Posterior cingulate gyrus (tissue), 11 donors: Measurements from ENCODE around the gene FABP6.
A peak's percentile ranks its signal among the peaks of the same experiment; 100 is the strongest.
"Not testable (repeated sequence)": the region's sequence is repeated elsewhere in the genome, so short reads cannot be mapped to it uniquely, and the experiment has no call there.

ENCODE experiments used
- DNase-seq, 10 donors: peaks; one replicate each; pipeline versions ENCODE4 v3.0.0 to v3.0.0-alpha.2; 2020 to 2021; ENCODE audit warnings: mixed read lengths in 3 of 10
- intact Hi-C: fragments of 100-400 bp; cut with DNase I; formaldehyde crosslinking; loops from one replicate; pipeline ENCODE4 v1.15.1; 2023

FABP6 gene, protein sequence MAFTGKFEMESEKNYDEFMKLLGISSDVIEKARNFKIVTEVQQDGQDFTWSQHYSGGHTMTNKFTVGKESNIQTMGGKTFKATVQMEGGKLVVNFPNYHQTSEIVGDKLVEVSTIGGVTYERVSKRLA

DNA sequence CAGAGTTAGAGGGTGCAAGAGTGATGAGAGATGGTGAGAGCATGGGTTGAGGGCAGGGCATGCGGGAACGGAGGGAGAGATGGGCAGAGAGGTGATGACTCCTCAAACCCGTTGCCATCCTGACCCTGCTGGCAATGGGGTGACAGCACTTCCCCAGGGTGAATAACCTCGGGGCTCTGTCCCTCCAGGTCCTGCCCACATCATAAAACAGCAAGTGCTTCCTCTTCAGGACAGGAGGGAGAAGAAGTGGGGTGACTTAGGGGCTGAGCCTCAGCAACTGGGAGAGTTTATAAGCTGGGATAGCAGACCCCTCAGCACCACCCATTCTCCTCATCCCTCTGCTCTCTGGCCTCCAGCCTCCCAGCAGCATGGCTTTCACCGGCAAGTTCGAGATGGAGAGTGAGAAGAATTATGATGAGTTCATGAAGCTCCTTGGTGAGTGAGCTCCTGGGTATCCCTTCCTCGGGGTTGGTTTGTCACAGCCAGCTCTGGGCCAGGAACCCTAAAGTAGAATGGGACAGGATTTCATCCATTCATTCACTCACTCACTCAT, at the start of gene FABP6:
Gene FABP6 (plus strand): TSS at position 317 of the 553 bp plus-strand sequence. CDS start 52 bp downstream, at position 369.
- intact Hi-C loops, result no loop called here

DNA sequence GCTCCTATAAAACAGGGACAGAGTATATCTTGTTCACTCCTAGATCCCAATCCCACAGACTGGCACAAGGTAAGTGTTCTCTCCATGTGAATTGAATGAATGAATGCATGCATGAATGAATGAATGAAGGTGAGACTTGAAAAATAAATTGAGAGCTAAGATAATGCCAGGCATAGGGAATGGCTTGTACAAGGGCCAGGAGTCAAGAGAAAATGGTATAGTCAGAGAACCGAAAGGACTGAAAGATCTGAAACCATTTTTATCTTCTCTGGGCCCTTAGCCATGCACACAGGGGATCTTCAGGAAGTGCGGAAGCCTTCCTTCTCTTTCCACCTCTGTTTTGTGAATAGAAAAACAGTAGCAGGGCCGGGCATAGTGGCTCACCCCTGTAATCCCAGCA, 48.4 kb upstream of the FABP6 start:
- DNase-seq, result no peak
- intact Hi-C loops, result no loop called here

More for the DNA sequence above, at the start of gene FABP6:
- no peak for DNase-seq

DNA sequence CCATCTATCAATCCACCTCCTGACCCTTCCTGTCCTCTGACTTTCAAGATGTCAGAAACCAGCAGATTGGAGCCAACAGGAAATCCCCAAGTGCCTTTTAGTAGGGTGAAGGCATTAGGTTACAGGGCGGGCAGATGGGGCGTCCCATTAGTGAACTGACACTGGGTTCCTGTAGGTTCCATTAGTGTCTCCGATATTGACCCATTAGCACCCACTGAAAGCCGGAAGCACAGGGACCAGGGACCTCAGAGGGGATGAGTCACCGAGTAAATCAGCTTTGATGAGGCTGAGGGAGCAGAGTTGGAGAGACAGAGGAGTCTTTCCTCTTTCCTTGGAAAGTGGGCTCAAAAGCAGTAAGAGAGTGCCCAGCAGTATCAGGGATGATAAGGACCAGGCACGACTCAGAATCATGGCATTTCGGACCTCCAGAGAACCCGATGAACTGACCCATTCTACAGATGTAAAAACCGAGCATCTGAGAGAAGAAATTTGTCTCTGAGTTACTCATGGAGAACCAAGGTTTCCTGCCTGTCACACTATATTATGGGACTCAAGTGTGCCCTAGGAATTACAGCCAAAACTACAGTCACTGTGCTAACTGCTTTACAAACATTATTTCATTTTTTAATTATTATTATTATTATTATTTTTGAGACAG, 47.2 kb upstream of the FABP6 start:
- no peak for DNase-seq
- intact Hi-C loops, result no loop called here

DNA sequence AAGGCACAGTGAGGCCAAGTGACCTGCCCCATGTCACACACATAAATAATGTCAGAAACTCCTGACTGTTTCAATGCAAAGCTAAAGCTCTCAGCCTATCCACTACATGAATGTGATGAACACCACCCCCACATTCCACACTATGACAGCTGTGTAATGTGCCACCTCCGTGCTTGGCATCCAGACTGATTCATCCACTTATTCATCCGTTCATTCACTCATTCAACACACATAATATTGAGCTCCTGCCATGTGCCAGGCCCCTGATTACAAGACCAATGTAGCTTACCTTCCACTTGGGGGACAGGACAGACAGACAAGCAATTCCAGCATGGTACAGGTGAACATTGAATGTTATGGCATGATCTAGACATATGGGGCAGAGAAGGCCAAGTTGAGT, 46.2 kb upstream of the FABP6 start:
- intact Hi-C loops, result no loop called here
- DNase-seq, result peak in 5 of 10 donors; percentile 26 to 86 (median 38)

DNA sequence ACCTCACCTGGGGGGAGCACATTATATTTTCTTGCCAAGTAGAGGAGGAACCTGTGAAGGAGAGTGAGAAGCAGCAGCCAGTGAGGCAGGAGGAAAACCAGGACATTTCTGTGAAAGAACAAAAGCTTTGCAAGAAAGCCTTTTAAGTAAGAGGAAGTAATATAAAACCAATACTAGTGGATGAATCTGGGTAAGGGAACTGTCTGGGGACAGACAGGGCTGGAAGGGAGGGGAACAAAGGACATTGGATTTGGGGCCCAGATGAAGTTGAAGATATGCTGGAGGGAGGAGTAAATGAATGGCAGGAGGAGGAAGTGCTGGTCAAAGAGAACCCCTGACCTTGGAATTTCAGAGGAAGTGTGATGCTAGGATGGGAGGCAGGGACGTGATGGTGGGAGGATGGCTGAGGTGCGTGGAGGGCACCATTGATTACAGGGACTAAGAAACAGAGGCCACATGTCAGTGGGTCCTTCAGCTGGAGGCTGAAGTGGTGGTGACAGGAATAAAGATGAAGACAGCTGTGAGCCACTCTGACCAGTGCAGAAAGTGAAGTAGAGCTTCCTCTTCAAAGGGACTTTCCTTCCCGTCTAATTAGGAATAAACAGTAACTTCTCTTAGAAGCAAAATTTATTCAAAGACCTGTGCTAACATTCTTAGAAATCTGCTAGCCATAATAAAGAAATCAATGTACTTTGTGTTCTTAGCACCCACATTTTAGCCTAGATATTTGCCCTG, 43.5 kb upstream of the FABP6 start:
- intact Hi-C loops, result no loop called here
- no peak for DNase-seq

DNA sequence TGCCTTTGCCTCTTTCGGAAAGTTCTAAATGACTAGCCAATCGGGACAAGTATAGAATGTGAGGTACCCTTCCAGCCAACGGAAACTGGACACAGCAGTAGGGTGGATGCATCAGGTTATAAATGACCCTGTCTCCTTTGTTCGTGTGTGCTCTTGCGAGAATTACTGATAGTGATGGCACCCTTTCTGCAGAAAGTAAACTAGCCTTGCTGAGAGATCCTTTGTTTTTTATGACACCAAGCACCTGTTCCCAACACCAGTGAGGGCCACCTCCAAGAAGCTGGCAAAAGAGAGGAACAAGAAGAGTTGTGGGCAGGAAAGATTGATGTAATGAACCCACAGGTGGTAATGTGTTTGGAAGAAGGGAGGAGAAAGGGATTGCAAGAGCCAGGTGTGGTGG, 42.8 kb upstream of the FABP6 start:
- no peak for DNase-seq
- intact Hi-C loops, result no loop called here

DNA sequence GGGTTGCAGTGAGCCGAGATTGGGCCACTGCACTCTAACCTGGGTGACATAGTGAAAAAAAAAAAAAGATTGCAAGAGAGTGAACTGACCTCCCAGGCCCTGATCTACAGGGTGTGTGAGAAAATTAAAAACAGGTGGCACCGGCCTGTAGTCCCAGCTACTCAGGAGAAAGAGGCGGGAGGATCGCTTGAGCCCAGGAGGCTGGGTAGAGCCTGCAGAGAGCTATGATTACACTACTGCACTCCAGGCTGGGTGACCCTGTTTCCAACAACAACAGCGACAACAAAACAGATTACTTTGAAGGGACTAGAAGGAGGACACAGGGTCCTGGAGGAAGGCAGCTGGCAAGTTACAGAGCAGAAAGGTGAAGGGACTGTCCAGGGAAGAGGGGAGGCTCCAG, 42.2 kb upstream of the FABP6 start:
- DNase-seq, result no peak
- intact Hi-C loops, result no loop called here

DNA sequence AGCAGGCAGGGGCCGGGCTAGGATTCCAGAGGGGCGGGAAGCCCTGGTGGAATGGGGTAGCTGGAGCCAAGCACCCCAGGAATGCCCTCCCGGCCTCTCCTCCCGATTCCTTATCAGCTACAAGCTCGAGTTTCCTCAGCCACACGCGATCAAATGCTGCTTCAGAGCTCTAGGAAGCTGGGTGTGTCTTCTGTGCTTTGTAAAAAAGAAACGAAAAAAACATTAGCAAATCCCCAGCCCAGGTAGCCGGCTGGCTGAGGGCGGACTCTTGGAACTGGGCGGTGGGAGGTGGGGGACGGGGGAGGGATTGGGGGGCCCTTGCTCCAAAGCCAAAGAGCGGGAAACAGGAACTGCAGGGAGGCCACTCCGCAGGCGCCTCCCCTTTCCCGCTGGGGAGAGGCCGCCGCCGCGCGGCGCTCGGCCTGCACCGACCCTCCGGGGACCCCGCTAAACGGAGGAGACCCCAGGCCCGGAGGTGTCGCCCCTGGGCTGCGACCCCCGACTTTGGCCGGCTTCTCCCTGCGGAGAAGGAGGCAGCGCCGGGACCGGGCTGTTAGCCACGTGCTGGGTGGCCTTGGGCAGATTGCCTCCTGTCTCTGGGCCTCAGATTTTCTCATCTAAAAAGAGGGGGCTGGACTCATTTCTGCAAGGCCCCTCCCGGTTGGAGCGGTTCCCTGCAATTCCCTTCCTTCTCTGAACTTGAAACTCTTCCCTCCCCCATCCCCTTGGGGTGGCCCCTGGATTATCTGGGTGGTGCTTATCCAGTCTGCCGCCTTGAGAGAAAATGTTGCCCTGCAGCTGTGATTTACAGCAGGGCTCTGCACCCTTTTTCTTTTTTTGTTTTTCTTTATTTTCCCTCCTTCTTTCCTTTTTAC, 40.9 kb upstream of the FABP6 start:
- DNase-seq, result peak in 1 of 10 donors; percentile 15
- intact Hi-C loops, result no loop called here

DNA sequence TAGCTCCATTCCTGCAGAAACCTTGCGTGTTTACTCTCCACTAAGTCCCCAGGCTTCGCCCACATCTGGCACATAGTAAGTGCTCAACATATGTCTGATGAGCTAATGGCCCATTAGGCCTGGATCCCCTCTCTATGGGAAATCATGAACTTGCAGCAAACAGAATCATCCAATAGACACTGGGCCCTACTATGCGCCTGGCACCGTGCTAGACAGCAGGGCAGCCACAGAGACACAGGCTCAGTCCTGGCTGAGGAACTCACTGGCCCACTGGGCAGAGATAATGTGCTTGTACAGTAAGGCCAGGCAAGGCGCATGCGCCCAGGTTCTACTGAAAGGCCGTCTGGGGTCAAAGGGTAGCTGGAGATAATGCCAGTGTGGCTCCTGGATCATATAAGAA, 36.9 kb upstream of the FABP6 start:
- intact Hi-C loops, result no loop called here
- no peak for DNase-seq

DNA sequence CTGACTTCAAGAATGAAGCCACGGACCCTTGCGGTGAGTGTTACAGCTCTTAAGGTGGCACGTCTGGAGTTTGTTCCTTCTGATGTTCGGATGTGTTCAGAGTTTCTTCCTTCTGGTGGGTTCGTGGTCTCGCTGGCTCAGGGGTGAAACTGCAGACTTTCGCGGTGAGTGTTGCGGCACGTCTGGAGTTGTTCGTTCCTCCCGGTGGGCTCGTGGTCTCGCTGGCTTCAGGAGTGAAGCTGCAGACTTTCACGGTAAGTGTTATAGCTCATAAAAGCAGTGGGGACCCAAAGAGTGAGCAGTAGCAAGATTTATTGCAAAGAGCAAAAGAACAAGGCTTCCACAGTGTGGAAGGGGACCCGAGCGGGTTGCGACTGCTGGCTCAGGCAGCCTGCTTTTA, 36.2 kb upstream of the FABP6 start:
- intact Hi-C loops, result not testable (repeated sequence)
- DNase-seq, result peak in 1 of 10 donors; percentile 45

DNA sequence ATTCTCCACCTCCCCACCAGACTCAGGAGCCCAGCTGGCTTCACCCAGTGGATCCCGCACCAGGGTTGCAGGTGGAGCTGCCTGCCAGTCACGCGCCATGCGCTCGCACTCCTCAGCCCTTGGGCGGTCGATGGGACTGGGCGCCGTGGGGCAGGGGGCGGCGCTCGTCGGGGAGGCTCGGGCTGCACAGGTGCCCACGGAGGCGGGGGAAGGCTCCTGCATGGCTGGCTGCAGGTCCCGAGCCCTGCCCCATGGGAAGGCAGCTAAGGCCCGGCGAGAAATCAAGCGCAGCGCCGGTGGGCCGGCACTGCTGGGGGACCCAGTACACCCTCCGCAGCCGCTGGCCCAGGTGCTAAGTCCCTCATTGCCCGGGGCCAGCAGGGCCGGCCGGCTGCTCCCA, 35.5 kb upstream of the FABP6 start:
- peak in 1 of 10 donors; percentile 61 for DNase-seq
- intact Hi-C loops, result not testable (repeated sequence)

DNA sequence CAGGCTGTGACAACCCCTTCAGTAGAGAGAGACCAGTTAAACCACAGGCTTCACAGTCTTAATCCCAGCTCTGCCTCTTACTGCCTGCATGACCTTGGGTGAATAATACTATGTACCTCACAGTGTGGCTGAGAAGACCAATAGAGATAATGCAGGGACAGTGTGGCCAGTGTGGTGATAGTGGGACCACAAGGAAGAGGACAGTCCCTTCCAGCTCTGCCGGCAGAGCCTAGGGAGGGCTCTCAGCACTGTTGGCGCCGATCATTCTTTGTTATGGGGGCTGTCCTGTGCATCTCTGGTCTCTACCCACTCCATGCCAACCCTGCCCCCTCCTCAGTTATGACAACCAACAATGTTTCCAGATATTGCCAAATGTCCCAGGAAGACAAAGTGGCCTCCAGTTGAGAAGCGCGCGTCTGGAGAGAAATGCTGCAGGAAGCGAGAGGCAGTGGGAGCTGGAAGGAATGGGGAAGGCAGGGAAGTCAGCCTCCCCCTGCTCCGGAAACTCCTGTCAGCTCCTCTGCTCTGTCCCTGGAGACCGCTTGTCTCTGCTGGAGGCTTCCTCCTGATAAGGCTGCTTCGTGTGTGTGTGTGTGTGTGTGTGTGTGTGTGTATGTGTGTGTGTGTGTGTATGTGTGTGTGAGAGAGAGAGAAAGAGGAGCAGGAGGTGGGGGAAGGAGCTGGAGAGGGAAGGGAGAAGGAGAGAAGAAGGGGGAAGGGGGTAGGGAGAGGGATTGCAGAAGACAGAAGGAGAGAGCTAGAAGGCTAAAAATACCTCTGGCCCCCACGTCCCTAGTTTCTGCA, 31.8 kb upstream of the FABP6 start:
- intact Hi-C loops, result loop anchor here (5.0 kb wide), 2 partner anchors 175 to 195 kb away; no protein-coding TSS in a partner anchor

DNA sequence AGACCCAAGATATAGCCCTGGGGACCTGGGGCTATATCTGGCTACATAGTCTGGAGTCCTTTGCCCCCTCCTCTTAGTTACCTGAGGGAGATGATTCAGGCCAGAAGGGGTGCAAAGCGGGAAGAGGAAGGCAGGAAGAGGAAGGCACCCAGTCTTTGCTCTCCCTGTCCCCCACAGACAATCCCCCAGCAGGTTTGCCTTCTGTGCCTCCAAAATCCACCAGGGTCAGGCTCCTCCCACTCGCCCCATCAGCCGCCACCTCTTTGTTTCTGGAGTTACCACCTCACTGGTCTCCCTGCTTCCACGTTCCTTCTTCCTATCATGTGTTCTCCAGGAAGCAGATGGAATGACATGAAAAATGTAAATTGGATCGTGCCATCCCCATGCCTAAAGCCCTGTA, 31.2 kb upstream of the FABP6 start:
- peak in 1 of 10 donors; percentile 18 for DNase-seq
- intact Hi-C loops, result loop anchor here (5.0 kb wide), 2 partner anchors 176 to 194 kb away; no protein-coding TSS in a partner anchor

More for the DNA sequence above, 31.8 kb upstream of the FABP6 start:
- DNase-seq, result peak in 1 of 10 donors; percentile 20

DNA sequence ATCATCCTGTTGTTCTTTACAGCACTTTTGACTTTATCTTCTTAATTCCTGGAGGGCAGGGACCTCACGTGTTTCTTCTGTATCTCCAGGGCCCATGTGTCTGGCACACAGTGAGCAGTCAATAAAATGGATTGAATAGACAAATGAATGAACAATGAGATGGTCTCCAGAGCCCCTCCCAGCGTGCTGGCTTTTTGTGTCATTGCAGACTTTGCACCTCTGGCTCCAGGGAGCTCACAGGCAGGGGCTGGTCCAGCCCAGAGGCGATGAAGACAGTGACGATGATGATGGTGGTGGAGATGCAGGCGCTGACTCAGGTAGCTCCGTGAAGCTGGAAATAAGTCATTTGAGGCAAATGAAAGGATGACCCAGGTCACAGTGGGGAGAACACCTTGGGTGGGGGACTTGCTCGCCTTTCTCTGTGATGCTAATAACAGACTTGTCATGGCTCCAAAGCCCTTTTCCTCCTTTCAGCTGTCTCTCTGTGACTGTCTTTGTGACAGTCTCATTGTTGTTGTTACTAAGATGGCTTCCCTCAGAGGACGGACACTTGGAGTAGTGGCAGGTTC, 30.4 kb upstream of the FABP6 start:
- DNase-seq, result peak in 1 of 10 donors; percentile 11
- intact Hi-C loops, result loop anchor here (1.0 to 5.0 kb wide), 3 partner anchors 146 to 193 kb away; no protein-coding TSS in a partner anchor

DNA sequence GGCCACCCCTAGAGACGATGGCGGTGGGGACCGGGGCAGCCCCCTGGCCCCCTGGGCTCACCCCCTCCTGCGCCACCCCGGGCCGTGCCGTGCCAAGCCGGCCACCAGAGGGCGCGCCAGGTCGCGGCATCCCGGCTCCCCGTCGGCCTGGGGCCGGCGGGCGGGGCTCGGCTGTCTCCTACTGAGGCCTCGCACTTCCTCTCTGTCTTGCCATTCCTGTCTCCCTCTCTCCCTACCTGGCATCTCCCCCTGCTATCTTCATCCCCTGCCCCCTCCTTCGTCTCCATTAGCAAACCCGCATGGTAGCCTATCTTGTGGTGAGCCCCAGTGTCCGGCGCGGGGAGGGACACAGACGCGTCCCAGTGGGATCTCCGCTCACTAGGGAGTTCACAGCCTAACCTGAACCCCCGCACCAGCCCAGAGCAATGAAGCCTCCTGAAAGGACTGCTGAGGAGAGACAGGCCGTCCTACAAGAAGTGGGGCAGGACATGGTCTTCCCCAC, 29.8 kb upstream of the FABP6 start:
- DNase-seq, result peak; percentile 34 to 97 (median 72)
- intact Hi-C loops, result loop anchor here (1.0 to 5.0 kb wide), 3 partner anchors 146 to 193 kb away; no protein-coding TSS in a partner anchor

DNA sequence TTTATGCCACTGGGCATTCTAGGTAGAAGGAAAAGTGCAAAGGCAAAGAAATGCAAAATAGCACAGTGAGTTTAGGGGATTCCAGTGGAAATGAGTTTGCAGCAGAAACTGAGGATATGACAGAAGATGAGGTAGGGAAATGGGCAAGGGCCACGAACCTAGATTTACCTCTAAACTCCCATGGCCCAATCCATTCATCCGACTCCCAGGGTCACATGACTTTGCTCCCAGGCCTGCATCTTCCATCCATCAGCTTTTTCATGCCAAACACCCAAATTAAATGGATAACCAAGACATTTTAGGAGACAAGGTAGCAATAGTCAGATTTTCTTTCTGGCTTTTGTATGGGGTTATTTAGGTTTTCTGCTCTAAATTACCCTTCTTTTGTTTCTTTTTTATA, 22.2 kb upstream of the FABP6 start:
- intact Hi-C loops, result no loop called here

DNA sequence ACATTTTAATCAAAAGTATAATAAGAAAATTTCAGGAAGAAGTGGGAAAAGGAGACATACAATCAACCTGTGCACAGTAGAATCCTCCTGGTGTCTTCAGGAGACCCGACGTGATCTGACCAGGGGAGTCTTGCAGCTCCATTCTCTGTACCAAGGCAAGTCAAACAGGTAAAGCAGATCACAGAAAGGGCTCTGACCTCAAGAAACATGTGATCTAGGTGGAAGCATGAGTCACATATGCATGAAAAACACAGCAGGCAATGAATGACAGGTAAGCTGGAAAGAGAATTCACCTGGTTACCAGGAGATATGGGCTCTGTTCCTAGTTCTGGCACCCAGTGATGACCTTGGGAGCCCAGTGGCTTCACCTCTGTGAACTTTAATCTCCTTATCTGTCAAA, 19.4 kb upstream of the FABP6 start:
- DNase-seq, result no peak

More for the DNA sequence above, 22.2 kb upstream of the FABP6 start:
- no peak for DNase-seq

DNA sequence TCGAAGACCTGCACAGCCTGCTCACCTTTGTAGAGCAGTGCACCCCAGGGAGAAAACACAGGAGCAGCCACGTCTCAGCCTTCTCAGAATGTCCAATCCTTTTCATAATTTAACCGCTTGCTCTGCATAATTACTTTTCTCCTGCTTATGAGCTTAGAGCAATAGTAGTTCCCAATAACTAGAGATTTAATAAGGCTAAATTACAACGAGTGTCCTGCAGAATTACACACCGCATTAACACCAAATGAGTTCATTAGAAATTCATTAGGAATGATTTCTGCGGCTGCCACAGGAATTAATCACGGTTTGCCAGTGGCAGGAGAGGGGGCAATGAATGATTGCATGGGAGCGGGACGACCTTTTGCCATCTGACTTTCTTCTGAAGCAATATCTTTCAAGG, 18.7 kb upstream of the FABP6 start:
- DNase-seq, result peak in 1 of 10 donors; percentile 13
- intact Hi-C loops, result no loop called here

More for the DNA sequence above, 19.4 kb upstream of the FABP6 start:
- intact Hi-C loops, result no loop called here

DNA sequence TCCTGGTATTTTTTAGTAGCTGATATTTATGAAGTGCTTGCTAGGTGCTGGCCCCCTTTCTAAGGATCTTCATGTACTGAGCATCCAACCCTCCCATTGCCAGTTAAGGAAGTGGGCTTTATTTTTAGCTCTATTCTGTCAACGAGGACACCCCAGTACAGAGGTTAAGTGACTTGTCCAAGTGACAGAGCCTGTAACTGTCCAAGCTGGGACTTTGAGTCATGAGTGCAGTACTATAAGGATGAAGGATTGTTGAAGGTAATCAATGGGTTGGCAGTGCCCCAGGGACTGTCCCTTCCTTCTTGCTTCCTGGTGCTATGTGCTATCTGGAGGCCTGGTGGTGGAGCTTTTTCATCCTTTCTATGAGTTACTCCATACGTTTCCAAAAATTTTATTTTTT, 18.0 kb upstream of the FABP6 start:
- intact Hi-C loops, result no loop called here
- DNase-seq, result no peak
